HG02623 (cell line): ENCODE data around the gene GOLGA3.
"Not testable (repeated sequence)": the region's sequence is repeated elsewhere in the genome, so short reads cannot be mapped to it uniquely, and the experiment has no call there.

Experiments used
- ATAC-seq: cut with Tn5 transposase; IDR thresholded peaks from one replicate; pipeline ENCODE4 v1.9.1; 2021; ENCODE audit warnings: moderate library complexity; ENCODE audit not compliant: unreplicated experiment

GOLGA3 gene

GRCh38 chr12:132828706-132829534, at the start of gene GOLGA3:
Gene GOLGA3 (minus strand): TSS chr12:132828869. CDS start chr12:132822128, 6,741 bp downstream.
- peak; percentile 81 for ATAC-seq

- ATAC-seq = not testable (repeated sequence)
These were observed 46.0 kb upstream of the GOLGA3 start for GRCh38 chr12:132874620-132875019.

- no peak for ATAC-seq
These were observed 45.5 kb upstream of the GOLGA3 start for GRCh38 chr12:132874175-132874574.

- ATAC-seq = no peak
These were observed 45.1 kb upstream of the GOLGA3 start for GRCh38 chr12:132873724-132874123.

GRCh38 chr12:132872975-132873421, 44.3 kb upstream of the GOLGA3 start:
- ATAC-seq = no peak

- no peak for ATAC-seq
These were observed 43.6 kb upstream of the GOLGA3 start for GRCh38 chr12:132872073-132872855.

GRCh38 chr12:132869551-132869950, 40.9 kb upstream of the GOLGA3 start:
- ATAC-seq = no peak

GRCh38 chr12:132866251-132866828, 37.7 kb upstream of the GOLGA3 start:
- no peak for ATAC-seq

- no peak for ATAC-seq
These were observed 32.9 kb upstream of the GOLGA3 start for GRCh38 chr12:132861558-132861957.

- ATAC-seq = no peak
These were observed 30.1 kb upstream of the GOLGA3 start for GRCh38 chr12:132858718-132859266.

GRCh38 chr12:132857019-132857418, 28.4 kb upstream of the GOLGA3 start:
- ATAC-seq = not testable (repeated sequence)

GRCh38 chr12:132856581-132856980, 27.9 kb upstream of the GOLGA3 start:
- ATAC-seq = no peak

GRCh38 chr12:132855211-132855610, 26.5 kb upstream of the GOLGA3 start:
- not testable (repeated sequence) for ATAC-seq

- ATAC-seq = no peak
These were observed 24.8 kb upstream of the GOLGA3 start for GRCh38 chr12:132853285-132854092.

GRCh38 chr12:132852496-132852895, 23.8 kb upstream of the GOLGA3 start:
- no peak for ATAC-seq

GRCh38 chr12:132851465-132851864, 22.8 kb upstream of the GOLGA3 start:
- no peak for ATAC-seq

GRCh38 chr12:132850291-132850690, 21.6 kb upstream of the GOLGA3 start:
- no peak for ATAC-seq

GRCh38 chr12:132848521-132848920, 19.9 kb upstream of the GOLGA3 start:
- no peak for ATAC-seq

GRCh38 chr12:132847363-132848356, 19.0 kb upstream of the GOLGA3 start:
- ATAC-seq = no peak
